Lung (tissue), 12 donors: ENCODE results near the gene TMEM37. TPM values are rescaled to one million over a fixed set of nuclear protein-coding genes. Genes with fewer than 3 reads are reported as not detected.

Experiments used
- ATAC-seq: fragments of 200-7000 bp; cut with Tn5 transposase; one replicate; pipeline ENCODE4 v1.9.1; 2020; ENCODE audit warnings: moderate number of reproducible peaks; ENCODE audit not compliant: insufficient read depth, low FRiP score
- DNase-seq, 3 donors: peaks; one replicate each; pipeline ENCODE4 v3.0.0-alpha.2; 2013 to 2017
- H3K27ac ChIP-seq, 2 donors: one replicate each; pipeline ENCODE4 v1.5.1; 2013; ENCODE audit warnings: mild to moderate bottlenecking in 2 of 2, moderate library complexity in 2 of 2, control low read depth in 1 of 2, inconsistent platforms in 1 of 2, low read depth in 1 of 2, low read length in 1 of 2
- H3K27me3 ChIP-seq, 3 donors: one replicate each; pipeline ENCODE4 v1.5.1; 2013; ENCODE audit warnings: low read length in 2 of 3; ENCODE audit not compliant: control insufficient read depth in 3 of 3, insufficient read depth in 3 of 3
- H3K36me3 ChIP-seq, 4 donors: one replicate each; pipeline ENCODE4 v1.5.1; 2013; ENCODE audit warnings: low read length in 4 of 4, mild to moderate bottlenecking in 1 of 4, moderate library complexity in 1 of 4; ENCODE audit not compliant: control insufficient read depth in 4 of 4, insufficient read depth in 4 of 4
- H3K4me1 ChIP-seq, 5 donors: one replicate each; pipeline ENCODE4 v1.5.1; 2013; ENCODE audit warnings: low read length in 5 of 5, mild to moderate bottlenecking in 2 of 5, moderate library complexity in 1 of 5; ENCODE audit not compliant: control insufficient read depth in 5 of 5, insufficient read depth in 5 of 5
- H3K4me3 ChIP-seq: one replicate; pipeline ENCODE4 v1.5.1; 2013; ENCODE audit warnings: mild to moderate bottlenecking, control low read depth, moderate library complexity
- H3K9ac ChIP-seq, 2 donors: one replicate each; pipeline ENCODE4 v1.5.1; 2013; ENCODE audit warnings: low read length in 2 of 2, control low read depth in 1 of 2; ENCODE audit not compliant: insufficient read depth in 1 of 2
- H3K9me3 ChIP-seq, 4 donors: one replicate each; pipeline ENCODE4 v1.5.1; 2013; ENCODE audit warnings: low read length in 3 of 4, mild to moderate bottlenecking in 1 of 4, moderate library complexity in 1 of 4; ENCODE audit not compliant: control insufficient read depth in 4 of 4, insufficient read depth in 3 of 4
- WGBS, 2 donors: extraction: QIAGEN DNeasy Blood & Tissue Kit; methylation state at CpG; one replicate each; pipeline ENCODE4 v1.1.7; 2013; 5-methylcytosine and 5-hydroxymethylcytosine counted together
- polyA plus RNA-seq, 2 donors: library from polyadenylated mRNA; stranded (reverse); fragments of 200-250 nt; gene quantifications; one replicate each; pipeline ENCODE4 v1.2.1, GENCODE V29; 2013
- total RNA-seq, 2 donors: library from RNA; depleted of rRNA in 1 of 2; stranded (reverse); fragments of >200 nt in 1 of 2; gene quantifications; one replicate each; pipeline ENCODE4 v1.2.1, GENCODE V29; 2014 to 2021
- TF ChIP-seq, protein P1 (sequence below): IDR thresholded peaks from 2 replicates; pipeline ENCODE4 v1.5.1; 2012; ENCODE audit warnings: mild to moderate bottlenecking; ENCODE audit errors: control extremely low read depth, extremely low read depth
- donor health status: control.
- donor health status: control.
- donor health status: Bipolar disorder and iron deficiency.
- donor health status: healthy.
- donor health status: DM: yes; HTN: yes; CAD: no.

The TMEM37 gene
- total and polyA plus RNA-seq, 4 donors = 9.9 to 14.3 (median 12.1) TPM

DNA sequence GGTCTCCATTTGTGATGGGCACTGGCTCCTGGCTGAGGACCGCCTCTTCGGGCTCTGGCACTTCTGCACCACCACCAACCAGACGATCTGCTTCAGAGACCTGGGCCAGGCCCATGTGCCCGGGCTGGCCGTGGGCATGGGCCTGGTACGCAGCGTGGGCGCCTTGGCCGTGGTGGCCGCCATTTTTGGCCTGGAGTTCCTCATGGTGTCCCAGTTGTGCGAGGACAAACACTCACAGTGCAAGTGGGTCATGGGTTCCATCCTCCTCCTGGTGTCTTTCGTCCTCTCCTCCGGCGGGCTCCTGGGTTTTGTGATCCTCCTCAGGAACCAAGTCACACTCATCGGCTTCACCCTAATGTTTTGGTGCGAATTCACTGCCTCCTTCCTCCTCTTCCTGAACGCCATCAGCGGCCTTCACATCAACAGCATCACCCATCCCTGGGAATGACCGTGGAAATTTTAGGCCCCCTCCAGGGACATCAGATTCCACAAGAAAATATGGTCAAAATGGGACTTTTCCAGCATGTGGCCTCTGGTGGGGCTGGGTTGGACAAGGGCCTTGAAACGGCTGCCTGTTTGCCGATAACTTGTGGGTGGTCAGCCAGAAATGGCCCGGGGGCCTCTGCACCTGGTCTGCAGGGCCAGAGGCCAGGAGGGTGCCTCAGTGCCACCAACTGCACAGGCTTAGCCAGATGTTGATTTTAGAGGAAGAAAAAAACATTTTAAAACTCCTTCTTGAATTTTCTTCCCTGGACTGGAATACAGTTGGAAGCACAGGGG, 5.5 kb downstream of the TMEM37 start:
- no peaks in the 10 kb centered on the region for H3K9me3 ChIP-seq
- no peak overlapping the region for H3K4me3 ChIP-seq
- no peaks in the 10 kb centered on the region for H3K27me3 ChIP-seq
- TF ChIP-seq, protein P1, sequence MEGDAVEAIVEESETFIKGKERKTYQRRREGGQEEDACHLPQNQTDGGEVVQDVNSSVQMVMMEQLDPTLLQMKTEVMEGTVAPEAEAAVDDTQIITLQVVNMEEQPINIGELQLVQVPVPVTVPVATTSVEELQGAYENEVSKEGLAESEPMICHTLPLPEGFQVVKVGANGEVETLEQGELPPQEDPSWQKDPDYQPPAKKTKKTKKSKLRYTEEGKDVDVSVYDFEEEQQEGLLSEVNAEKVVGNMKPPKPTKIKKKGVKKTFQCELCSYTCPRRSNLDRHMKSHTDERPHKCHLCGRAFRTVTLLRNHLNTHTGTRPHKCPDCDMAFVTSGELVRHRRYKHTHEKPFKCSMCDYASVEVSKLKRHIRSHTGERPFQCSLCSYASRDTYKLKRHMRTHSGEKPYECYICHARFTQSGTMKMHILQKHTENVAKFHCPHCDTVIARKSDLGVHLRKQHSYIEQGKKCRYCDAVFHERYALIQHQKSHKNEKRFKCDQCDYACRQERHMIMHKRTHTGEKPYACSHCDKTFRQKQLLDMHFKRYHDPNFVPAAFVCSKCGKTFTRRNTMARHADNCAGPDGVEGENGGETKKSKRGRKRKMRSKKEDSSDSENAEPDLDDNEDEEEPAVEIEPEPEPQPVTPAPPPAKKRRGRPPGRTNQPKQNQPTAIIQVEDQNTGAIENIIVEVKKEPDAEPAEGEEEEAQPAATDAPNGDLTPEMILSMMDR = no peak
- H3K36me3 ChIP-seq = peaks cover 0 to 10% (median 4%) of the 10 kb centered on the region in 4 donors
- peaks cover 0 to 20% (median 7%) of the 10 kb centered on the region in 5 donors for H3K4me1 ChIP-seq
- peak overlapping the region in 1 of 2 donors; percentile 1 for H3K27ac ChIP-seq
- no peak overlapping the region for H3K9ac ChIP-seq
- ATAC-seq = no peak
- WGBS, 2 donors = 91 to 94% methylated on average over 22 of the region's 22 CpGs
- no peak for DNase-seq

DNA sequence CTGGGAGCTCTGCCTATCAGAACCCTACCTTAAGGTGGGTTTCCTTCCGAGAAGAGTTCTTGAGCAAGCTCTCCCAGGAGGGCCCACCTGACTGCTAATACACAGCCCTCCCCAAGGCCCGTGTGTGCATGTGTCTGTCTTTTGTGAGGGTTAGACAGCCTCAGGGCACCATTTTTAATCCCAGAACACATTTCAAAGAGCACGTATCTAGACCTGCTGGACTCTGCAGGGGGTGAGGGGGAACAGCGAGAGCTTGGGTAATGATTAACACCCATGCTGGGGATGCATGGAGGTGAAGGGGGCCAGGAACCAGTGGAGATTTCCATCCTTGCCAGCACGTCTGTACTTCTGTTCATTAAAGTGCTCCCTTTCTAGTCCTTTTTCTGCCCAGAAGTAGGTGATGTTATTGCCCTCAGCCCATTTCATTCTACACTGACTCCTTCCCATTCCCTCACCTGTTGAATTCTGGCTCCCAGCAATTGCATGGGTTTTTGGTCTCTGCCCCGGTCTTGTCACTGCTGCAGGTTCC, 6.5 kb downstream of the TMEM37 start:
- Histone ChIP-seq H3K27ac (no peak overlapping the region), H3K27me3 (no peaks in the 10 kb centered on the region), H3K9ac (no peak overlapping the region), H3K36me3 (peaks cover 0 to 10% (median 4%) of the 10 kb centered on the region in 4 donors), H3K9me3 (no peaks in the 10 kb centered on the region), H3K4me3 (no peak overlapping the region), H3K4me1 (peaks cover 0 to 14% (median 7%) of the 10 kb centered on the region in 5 donors)
- TF ChIP-seq, protein P1 = no peak
- 86 to 91% methylated on average over 6 of the region's 6 CpGs for WGBS, 2 donors
- DNase-seq = no peak
- no peak for ATAC-seq

DNA sequence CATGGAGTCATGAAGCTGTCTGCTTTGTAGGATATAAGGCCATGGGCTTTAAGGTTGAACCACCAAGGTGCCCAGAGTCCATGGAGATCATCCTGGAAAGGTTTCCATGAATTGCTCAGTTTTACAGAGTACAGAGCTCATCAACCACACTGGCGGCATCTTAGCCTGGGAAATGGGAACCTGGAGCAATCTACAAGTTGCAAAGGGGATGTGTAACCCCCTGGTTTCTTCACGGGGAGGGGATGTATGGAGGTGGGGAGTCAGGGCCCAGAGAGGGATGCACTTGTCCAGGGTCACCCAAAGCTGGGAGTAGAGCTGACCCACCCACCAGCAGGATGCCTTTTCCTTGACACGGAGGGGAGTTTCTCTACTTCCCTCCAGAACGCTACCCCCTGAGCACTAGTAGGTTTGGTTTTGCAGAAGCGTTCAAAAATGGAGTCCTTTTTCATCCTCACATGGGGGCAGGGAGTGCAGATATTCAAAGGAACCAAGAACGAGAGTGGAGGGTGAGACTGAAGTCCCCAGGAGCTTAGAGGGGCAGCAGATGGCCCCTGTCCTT, 7.2 kb downstream of the TMEM37 start:
- TF ChIP-seq, protein P1 = no peak
- DNase-seq (no peak), ATAC-seq (no peak)
- no peaks in the 10 kb centered on the region for H3K27me3 ChIP-seq
- no peak overlapping the region for H3K4me3 ChIP-seq
- H3K9me3 ChIP-seq = no peaks in the 10 kb centered on the region
- no peak overlapping the region for H3K27ac ChIP-seq
- peaks cover 0 to 10% (median 4%) of the 10 kb centered on the region in 4 donors for H3K36me3 ChIP-seq
- WGBS, 2 donors = 85 to 87% methylated on average over 6 of the region's 6 CpGs
- no peak overlapping the region for H3K9ac ChIP-seq
- peaks cover 0 to 12% (median 7%) of the 10 kb centered on the region in 5 donors for H3K4me1 ChIP-seq
